GM12878 (cell line): ENCODE measurements around the gene MRPL23. TPM values are rescaled to one million over a fixed set of nuclear protein-coding genes. Genes with fewer than 3 reads are reported as not detected.

Experiments used
- BACH1 ChIP-seq: fragments of 450-650 bp; IDR thresholded peaks from 2 replicates; pipeline ENCODE4 v1.6.1; 2017; ENCODE audit warnings: mild to moderate bottlenecking, borderline replicate concordance
- ETV6 ChIP-seq, 2 experiments: fragments of 450-650 bp in 1 of 2; IDR thresholded peaks in 1 of 2; conservative IDR thresholded peaks in 1 of 2; 2 replicates each; pipeline ENCODE4 v1.6.1; 2014; ENCODE audit warnings: antibody characterized with exemption in 1 of 2, borderline replicate concordance in 1 of 2, low read depth in 1 of 2, mild to moderate bottlenecking in 1 of 2, moderate library complexity in 1 of 2
- JUND ChIP-seq: IDR thresholded peaks from 2 replicates; pipeline ENCODE4 v1.6.1; 2012; ENCODE audit warnings: low read depth, mild to moderate bottlenecking, low read length, improper control_type of control experiment, moderate library complexity
- KAT2A ChIP-seq: conservative IDR thresholded peaks from 2 replicates; pipeline ENCODE4 v1.6.1; 2011; ENCODE audit warnings: low read depth, low read length; ENCODE audit not compliant: control insufficient read depth
- KLF5 ChIP-seq: fragments of 450-650 bp; IDR thresholded peaks from 2 replicates; pipeline ENCODE4 v1.6.1; 2014; ENCODE audit warnings: mild to moderate bottlenecking; ENCODE audit not compliant: partially characterized antibody
- MYC ChIP-seq: IDR thresholded peaks from 2 replicates; pipeline ENCODE4 v1.6.1; 2011; ENCODE audit warnings: mild to moderate bottlenecking, low read length, moderate library complexity, inconsistent platforms; ENCODE audit not compliant: insufficient read depth, insufficient replicate concordance, insufficient read length, severe bottlenecking
- NFYA ChIP-seq: IDR thresholded peaks from 2 replicates; pipeline ENCODE4 v1.6.1; 2011; ENCODE audit warnings: low read depth, mild to moderate bottlenecking, low read length, improper control_type of control experiment, borderline replicate concordance
- RELA ChIP-seq: fragments of 450-650 bp; IDR thresholded peaks from 2 replicates; pipeline ENCODE4 v1.8.0; 2014; ENCODE audit warnings: borderline replicate concordance; ENCODE audit not compliant: partially characterized antibody
- SUPT20H ChIP-seq: IDR thresholded peaks from 2 replicates; pipeline ENCODE4 v1.6.1; 2011; ENCODE audit warnings: low read depth, mild to moderate bottlenecking, low read length, moderate library complexity, borderline replicate concordance; ENCODE audit not compliant: control insufficient read depth
- polyA plus RNA-seq, 11 experiments: library from polyadenylated mRNA; depleted of rRNA in 4 of 11; unstranded in 6 of 11; stranded (reverse) in 5 of 11; fragments of >200 nt; fragmentation: Nextera tagmentation in 4 of 11; fragmentation: Illumina TruSeq in 1 of 11; extraction: Ambion mirVana in 4 of 11; extraction: Trizol in 1 of 11; gene quantifications; 1 replicate in 1 of 11; 2 replicates in 10 of 11; pipeline versions ENCODE4 v1.2.1 to v1.2.3, GENCODE V29; 2011 to 2016; ENCODE audit warnings: inconsistent platforms in 2 of 11, missing spikeins in 2 of 11, low read depth in 1 of 11
- total RNA-seq, 4 experiments: library from RNA; depleted of rRNA in 3 of 4; stranded (reverse); fragments of >200 nt in 3 of 4; fragmentation: Illumina TruSeq in 1 of 4; extraction: Trizol in 1 of 4; gene quantifications; 2 replicates each; pipeline versions ENCODE4 v1.2.1 to v1.2.3, GENCODE V29; 2013 to 2021
- TF ChIP-seq, protein P1 (sequence below): fragments of 450-650 bp; conservative IDR thresholded peaks from 2 replicates; pipeline ENCODE4 v1.6.1; 2017; ENCODE audit warnings: mild to moderate bottlenecking, moderate library complexity
- TF ChIP-seq, protein P2 (sequence below): fragments of 450-650 bp; formaldehyde crosslinking; IDR thresholded peaks from 2 replicates; pipeline ENCODE4 v1.4.0; 2022; ENCODE audit warnings: mild to moderate bottlenecking, moderate library complexity
- TF ChIP-seq, protein P3 (sequence below): fragments of 450-650 bp; IDR thresholded peaks from 2 replicates; pipeline ENCODE4 v1.6.1; 2018; ENCODE audit warnings: borderline replicate concordance, mild to moderate bottlenecking; ENCODE audit not compliant: partially characterized antibody
- TF ChIP-seq, protein P4 (sequence below): IDR thresholded peaks from 2 replicates; pipeline ENCODE4 v1.6.1; 2011; ENCODE audit warnings: mild to moderate bottlenecking, low read depth, low read length, moderate library complexity; ENCODE audit not compliant: insufficient replicate concordance
- TF ChIP-seq, protein P5 (sequence below): IDR thresholded peaks from 2 replicates; pipeline ENCODE4 v1.6.1; 2012; ENCODE audit warnings: low read depth, low read length, improper control_type of control experiment

Gene MRPL23
- total and polyA plus RNA-seq, 10 of the 15 experiments (the other 5 are each of a cell fraction or from before 2014, with no cell fraction given), result 1.6 to 207 (median 126) TPM

DNA sequence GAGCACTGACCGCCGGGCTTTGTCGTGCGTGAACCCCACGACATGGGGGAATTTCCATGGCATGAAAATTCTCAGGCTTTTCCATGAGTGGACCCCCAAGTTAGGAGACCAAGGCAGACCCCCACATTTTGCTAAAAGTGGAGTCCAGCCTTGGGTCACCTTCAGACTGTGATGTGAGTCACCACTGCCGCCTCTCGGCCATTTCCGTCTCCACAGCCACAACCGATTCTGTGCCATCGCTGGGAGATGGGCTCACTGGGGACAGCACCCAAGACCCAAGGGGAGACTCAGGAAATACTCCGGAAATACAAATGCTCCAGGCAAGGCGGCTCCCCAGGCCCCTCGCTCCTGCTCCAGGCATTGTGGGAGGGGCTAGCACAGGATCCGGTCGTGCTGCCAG is 51.7 kb downstream of the MRPL23 start (continued):
- TF ChIP-seq, protein P1, sequence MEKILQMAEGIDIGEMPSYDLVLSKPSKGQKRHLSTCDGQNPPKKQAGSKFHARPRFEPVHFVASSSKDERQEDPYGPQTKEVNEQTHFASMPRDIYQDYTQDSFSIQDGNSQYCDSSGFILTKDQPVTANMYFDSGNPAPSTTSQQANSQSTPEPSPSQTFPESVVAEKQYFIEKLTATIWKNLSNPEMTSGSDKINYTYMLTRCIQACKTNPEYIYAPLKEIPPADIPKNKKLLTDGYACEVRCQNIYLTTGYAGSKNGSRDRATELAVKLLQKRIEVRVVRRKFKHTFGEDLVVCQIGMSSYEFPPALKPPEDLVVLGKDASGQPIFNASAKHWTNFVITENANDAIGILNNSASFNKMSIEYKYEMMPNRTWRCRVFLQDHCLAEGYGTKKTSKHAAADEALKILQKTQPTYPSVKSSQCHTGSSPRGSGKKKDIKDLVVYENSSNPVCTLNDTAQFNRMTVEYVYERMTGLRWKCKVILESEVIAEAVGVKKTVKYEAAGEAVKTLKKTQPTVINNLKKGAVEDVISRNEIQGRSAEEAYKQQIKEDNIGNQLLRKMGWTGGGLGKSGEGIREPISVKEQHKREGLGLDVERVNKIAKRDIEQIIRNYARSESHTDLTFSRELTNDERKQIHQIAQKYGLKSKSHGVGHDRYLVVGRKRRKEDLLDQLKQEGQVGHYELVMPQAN, result no peak
- no peak for TF ChIP-seq KLF5
- no peak for TF ChIP-seq MYC
- TF ChIP-seq SUPT20H, result no peak
- no peak for TF ChIP-seq NFYA
- TF ChIP-seq, protein P2, sequence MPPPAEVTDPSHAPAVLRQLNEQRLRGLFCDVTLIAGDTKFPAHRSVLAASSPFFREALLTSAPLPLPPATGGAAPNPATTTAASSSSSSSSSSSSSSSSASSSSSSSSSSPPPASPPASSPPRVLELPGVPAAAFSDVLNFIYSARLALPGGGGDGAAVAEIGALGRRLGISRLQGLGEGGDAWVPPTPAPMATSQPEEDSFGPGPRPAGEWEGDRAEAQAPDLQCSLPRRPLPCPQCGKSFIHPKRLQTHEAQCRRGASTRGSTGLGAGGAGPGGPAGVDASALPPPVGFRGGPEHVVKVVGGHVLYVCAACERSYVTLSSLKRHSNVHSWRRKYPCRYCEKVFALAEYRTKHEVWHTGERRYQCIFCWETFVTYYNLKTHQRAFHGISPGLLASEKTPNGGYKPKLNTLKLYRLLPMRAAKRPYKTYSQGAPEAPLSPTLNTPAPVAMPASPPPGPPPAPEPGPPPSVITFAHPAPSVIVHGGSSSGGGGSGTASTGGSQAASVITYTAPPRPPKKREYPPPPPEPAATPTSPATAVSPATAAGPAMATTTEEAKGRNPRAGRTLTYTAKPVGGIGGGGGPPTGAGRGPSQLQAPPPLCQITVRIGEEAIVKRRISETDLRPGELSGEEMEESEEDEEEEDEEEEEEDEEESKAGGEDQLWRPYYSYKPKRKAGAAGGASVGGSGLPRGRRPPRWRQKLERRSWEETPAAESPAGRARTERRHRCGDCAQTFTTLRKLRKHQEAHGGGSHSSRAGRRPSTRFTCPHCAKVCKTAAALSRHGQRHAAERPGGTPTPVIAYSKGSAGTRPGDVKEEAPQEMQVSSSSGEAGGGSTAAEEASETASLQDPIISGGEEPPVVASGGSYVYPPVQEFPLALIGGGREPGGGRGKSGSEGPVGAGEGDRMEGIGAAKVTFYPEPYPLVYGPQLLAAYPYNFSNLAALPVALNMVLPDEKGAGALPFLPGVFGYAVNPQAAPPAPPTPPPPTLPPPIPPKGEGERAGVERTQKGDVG (CRISPR knock-in tag), result no peak
- TF ChIP-seq KAT2A, result no peak
- TF ChIP-seq ETV6 (conservative IDR thresholded peaks at IDR 0.05 in 1 of 2, IDR thresholded peaks at IDR 0.05 in 1 of 2; ENCODE audit: borderline replicate concordance in 1 of 2, low read depth in 1 of 2), result no peak
- TF ChIP-seq, protein P3, sequence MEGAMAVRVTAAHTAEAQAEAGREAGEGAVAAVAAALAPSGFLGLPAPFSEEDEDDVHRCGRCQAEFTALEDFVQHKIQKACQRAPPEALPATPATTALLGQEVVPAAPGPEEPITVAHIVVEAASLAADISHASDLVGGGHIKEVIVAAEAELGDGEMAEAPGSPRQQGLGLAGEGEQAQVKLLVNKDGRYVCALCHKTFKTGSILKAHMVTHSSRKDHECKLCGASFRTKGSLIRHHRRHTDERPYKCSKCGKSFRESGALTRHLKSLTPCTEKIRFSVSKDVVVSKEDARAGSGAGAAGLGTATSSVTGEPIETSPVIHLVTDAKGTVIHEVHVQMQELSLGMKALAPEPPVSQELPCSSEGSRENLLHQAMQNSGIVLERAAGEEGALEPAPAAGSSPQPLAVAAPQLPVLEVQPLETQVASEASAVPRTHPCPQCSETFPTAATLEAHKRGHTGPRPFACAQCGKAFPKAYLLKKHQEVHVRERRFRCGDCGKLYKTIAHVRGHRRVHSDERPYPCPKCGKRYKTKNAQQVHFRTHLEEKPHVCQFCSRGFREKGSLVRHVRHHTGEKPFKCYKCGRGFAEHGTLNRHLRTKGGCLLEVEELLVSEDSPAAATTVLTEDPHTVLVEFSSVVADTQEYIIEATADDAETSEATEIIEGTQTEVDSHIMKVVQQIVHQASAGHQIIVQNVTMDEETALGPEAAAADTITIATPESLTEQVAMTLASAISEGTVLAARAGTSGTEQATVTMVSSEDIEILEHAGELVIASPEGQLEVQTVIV, result no peak
- TF ChIP-seq BACH1, result no peak
- TF ChIP-seq, protein P4, sequence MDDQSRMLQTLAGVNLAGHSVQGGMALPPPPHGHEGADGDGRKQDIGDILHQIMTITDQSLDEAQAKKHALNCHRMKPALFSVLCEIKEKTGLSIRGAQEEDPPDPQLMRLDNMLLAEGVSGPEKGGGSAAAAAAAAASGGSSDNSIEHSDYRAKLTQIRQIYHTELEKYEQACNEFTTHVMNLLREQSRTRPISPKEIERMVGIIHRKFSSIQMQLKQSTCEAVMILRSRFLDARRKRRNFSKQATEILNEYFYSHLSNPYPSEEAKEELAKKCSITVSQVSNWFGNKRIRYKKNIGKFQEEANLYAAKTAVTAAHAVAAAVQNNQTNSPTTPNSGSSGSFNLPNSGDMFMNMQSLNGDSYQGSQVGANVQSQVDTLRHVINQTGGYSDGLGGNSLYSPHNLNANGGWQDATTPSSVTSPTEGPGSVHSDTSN, result no peak
- no peak for TF ChIP-seq JUND
- no peak for TF ChIP-seq RELA
- TF ChIP-seq, protein P5, sequence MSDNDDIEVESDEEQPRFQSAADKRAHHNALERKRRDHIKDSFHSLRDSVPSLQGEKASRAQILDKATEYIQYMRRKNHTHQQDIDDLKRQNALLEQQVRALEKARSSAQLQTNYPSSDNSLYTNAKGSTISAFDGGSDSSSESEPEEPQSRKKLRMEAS, result no peak
- TF ChIP-seq, all 136 proteins: peak for 0
